ENCODE measurements around the gene TXNDC17.
"Not testable (repeated sequence)": the region's sequence is repeated elsewhere in the genome, so short reads cannot be mapped to it uniquely, and the experiment has no call there.

Gene TXNDC17

GRCh38 chr17:6684460-6684783, 43.6 kb downstream of the TXNDC17 start:
- DNase-seq (ENCODE audit: low spot score) = no peak

- DNase-seq (ENCODE audit: low spot score) = no peak
These were observed 44.3 kb downstream of the TXNDC17 start for GRCh38 chr17:6684881-6685767.

GRCh38 chr17:6686026-6686425, 45.2 kb downstream of the TXNDC17 start:
- no peak for DNase-seq (ENCODE audit: low spot score)

- no peak for DNase-seq (ENCODE audit: low spot score)
These were observed 48.1 kb downstream of the TXNDC17 start for GRCh38 chr17:6688944-6689343.

- DNase-seq (ENCODE audit: low spot score) = no peak
These were observed 49.8 kb downstream of the TXNDC17 start for GRCh38 chr17:6690641-6691040.

GRCh38 chr17:6691546-6691945, 50.7 kb downstream of the TXNDC17 start:
- no peak for DNase-seq (ENCODE audit: low spot score)

GRCh38 chr17:6691958-6692357, 51.1 kb downstream of the TXNDC17 start:
- not testable (repeated sequence) for DNase-seq (ENCODE audit: low spot score)

All from kidney tubule cell (primary cell).